ENCODE results near the gene CYTH4. TPM values are rescaled to one million over a fixed set of nuclear protein-coding genes. Genes with fewer than 3 reads are reported as not detected.

CYTH4 gene
- total and polyA plus RNA-seq, 2 donors (not counting 3 experiments of a cell fraction or from before 2014, with no cell fraction given): 0.06 TPM; not detected in 1

DNA sequence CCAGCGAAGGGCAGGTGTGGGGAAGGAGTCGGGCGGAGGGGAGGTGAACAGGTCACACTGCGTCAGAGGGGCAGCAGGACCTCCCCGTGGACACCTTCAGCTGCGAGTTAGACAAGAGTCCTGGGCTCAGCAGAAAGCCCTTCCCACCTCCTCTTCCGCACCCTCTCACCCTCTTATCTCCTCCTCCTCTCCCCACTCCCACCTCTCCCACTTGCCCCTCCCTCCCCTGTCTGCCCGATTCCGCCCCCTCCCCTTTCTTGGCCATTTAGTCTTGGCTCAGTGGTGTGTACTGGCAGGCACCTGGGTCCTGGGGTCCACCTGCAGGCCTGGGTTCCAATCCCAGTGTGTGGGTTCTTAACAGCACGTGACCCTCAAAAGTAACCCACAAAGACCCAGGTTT lies 37.2 kb downstream of the CYTH4 start:
- ChIA-PET POLR2A (no interaction called here), CTCF (interaction anchor here (1.2 to 8.5 kb wide), 4 partner anchors 15 to 137 kb away, joined by 3 to 168 read pairs (median 11); no protein-coding TSS in a partner anchor)
- H3K27me3 ChIP-seq (ENCODE audit: control insufficient read depth in 2 of 2, insufficient read depth in 2 of 2, low read length in 2 of 2): no peaks in the 10 kb centered on the region
- no peak overlapping the region for H3K4me2 ChIP-seq (ENCODE audit: insufficient read depth, low read length)
- no peak overlapping the region for H2AFZ ChIP-seq (ENCODE audit: low read depth, low read length)
- no peak overlapping the region for H3K27ac ChIP-seq (ENCODE audit: insufficient read depth, low read depth, low read length)
- no peak overlapping the region for H3K4me3 ChIP-seq (replicated peaks in 1 of 3; ENCODE audit: insufficient read depth in 1 of 3, low read depth in 1 of 3, low read length in 3 of 3)
- no peak overlapping the region for H3K9ac ChIP-seq (replicated peaks; ENCODE audit: extremely low read depth, insufficient read depth, low read length)
- dilution Hi-C loops (cut with MboI; ENCODE audit: extremely low pct_ligation_motif_present, low sequenced_read_pairs) (no loop called here), intact Hi-C loops (cut with micrococcal nuclease) (no loop called here)
- BruUV-seq (replicated peaks): no TSS peak
- H3K79me2 ChIP-seq (ENCODE audit: control insufficient read depth, insufficient read depth, low read length): no peaks in the 10 kb centered on the region
- no peak for TF ChIP-seq POLR2A (IDR thresholded peaks at IDR 0.05; ENCODE audit: low read depth, low read length)
- no peak for TF ChIP-seq EZH2 (IDR thresholded peaks at IDR 0.05; ENCODE audit: borderline replicate concordance, low read depth, low read length, severe bottlenecking)
- FAIRE-seq: no peak
- DNase-seq (ENCODE audit: low read depth, low spot score): no peak
- no peaks in the 10 kb centered on the region for H4K20me1 ChIP-seq (replicated peaks; ENCODE audit: control insufficient read depth, extremely low read depth, insufficient read depth, low read length)
- no peaks in the 10 kb centered on the region for H3K36me3 ChIP-seq (ENCODE audit: control insufficient read depth in 2 of 2, extremely low read depth in 1 of 2, insufficient read depth in 2 of 2, low read length in 2 of 2)
- H3K4me1 ChIP-seq (ENCODE audit: control insufficient read depth, extremely low read depth, insufficient read depth, low read length): peaks cover 14% of the 10 kb centered on the region
- H3K9me3 ChIP-seq (replicated peaks; ENCODE audit: control insufficient read depth, insufficient read depth, low read length): no peaks in the 10 kb centered on the region
- no peaks in the 10 kb centered on the region for H3K9me1 ChIP-seq (replicated peaks; ENCODE audit: control insufficient read depth, extremely low read depth, insufficient read depth, low read length)

DNA sequence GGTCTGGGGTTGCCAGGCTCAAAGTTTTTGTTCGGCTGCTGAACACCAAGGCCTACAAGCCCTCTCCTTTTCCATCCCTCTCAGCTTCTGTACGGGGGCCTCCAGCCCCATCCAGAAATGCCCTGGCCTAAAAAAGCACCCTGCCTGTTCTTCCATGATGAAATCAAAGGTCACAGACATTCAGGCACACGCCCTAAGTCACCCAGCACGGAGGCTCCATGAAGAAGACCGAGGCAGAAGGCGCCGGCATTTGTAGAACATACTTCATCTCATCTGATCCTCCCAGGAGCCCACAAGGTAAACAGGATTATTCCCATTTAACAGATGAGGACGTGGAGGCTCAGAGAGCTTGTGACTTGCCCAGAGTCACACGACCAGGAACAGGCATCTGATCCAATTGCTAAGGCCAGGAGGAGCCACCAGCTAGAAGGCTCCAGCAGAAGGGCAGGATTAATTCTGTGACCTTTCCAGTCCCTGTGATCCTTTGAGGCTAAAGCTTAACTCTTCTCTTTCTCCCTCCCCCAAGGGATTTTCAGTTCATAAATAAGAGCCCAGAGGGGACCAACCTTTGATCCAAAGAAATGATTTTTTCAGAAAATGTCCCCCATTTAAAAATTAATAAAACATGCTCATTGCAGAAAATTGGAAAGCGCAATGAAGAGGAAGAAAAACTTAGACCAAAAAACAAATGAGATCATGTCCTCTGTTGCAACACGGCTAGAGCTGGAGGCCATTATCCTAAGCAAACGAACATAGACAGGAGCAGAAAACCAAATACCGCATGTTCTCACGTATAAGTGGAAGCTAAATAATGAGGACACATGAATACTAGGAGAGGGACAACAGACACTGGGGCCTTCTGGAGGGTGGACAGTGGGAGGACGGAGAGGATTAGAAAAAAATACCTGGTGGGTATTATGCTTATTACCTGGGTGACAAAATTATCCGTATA lies 38.7 kb downstream of the CYTH4 start:
- ChIA-PET POLR2A (no interaction called here), CTCF (interaction anchor here (1.7 to 8.5 kb wide), 3 partner anchors 19 to 136 kb away, joined by 5 to 168 read pairs (median 14); no protein-coding TSS in a partner anchor)
- dilution Hi-C loops (cut with MboI; ENCODE audit: extremely low pct_ligation_motif_present, low sequenced_read_pairs) (no loop called here), intact Hi-C loops (cut with micrococcal nuclease) (no loop called here)
- no peak for TF ChIP-seq JUN (IDR thresholded peaks at IDR 0.05; ENCODE audit: borderline replicate concordance, insufficient read depth, insufficient read length, low read depth)
- no peak for TF ChIP-seq EZH2 (IDR thresholded peaks at IDR 0.05; ENCODE audit: borderline replicate concordance, low read depth, low read length, severe bottlenecking)
- no peak for TF ChIP-seq GATA2 (IDR thresholded peaks at IDR 0.05; ENCODE audit: insufficient read depth, insufficient read length, low read depth, low read length)
- TF ChIP-seq, protein P1, sequence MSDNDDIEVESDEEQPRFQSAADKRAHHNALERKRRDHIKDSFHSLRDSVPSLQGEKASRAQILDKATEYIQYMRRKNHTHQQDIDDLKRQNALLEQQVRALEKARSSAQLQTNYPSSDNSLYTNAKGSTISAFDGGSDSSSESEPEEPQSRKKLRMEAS (IDR thresholded peaks at IDR 0.05; ENCODE audit: insufficient read depth, insufficient read length): no peak
- no peak for DNase-seq (ENCODE audit: low read depth, low spot score)
- no peaks in the 10 kb centered on the region for H4K20me1 ChIP-seq (replicated peaks; ENCODE audit: control insufficient read depth, extremely low read depth, insufficient read depth, low read length)
- no peak overlapping the region for H3K4me2 ChIP-seq (ENCODE audit: insufficient read depth, low read length)
- no peak overlapping the region for H3K9ac ChIP-seq (replicated peaks; ENCODE audit: extremely low read depth, insufficient read depth, low read length)
- H3K27ac ChIP-seq (ENCODE audit: insufficient read depth, low read depth, low read length): no peak overlapping the region
- H3K36me3 ChIP-seq (ENCODE audit: control insufficient read depth in 2 of 2, extremely low read depth in 1 of 2, insufficient read depth in 2 of 2, low read length in 2 of 2): no peaks in the 10 kb centered on the region
- H3K79me2 ChIP-seq (ENCODE audit: control insufficient read depth, insufficient read depth, low read length): no peaks in the 10 kb centered on the region
- peaks cover 0 to 5% of the 10 kb centered on the region in 2 experiments for H3K27me3 ChIP-seq (ENCODE audit: control insufficient read depth in 2 of 2, insufficient read depth in 2 of 2, low read length in 2 of 2)
- H3K9me3 ChIP-seq (replicated peaks; ENCODE audit: control insufficient read depth, insufficient read depth, low read length): no peaks in the 10 kb centered on the region
- H3K4me1 ChIP-seq (ENCODE audit: control insufficient read depth, extremely low read depth, insufficient read depth, low read length): peaks cover 15% of the 10 kb centered on the region
- no peak for FAIRE-seq
- no peak overlapping the region for H3K4me3 ChIP-seq (replicated peaks in 1 of 3; ENCODE audit: insufficient read depth in 1 of 3, low read depth in 1 of 3, low read length in 3 of 3)
- H3K9me1 ChIP-seq (replicated peaks; ENCODE audit: control insufficient read depth, extremely low read depth, insufficient read depth, low read length): no peaks in the 10 kb centered on the region
- H2AFZ ChIP-seq (ENCODE audit: low read depth, low read length): no peak overlapping the region
- BruUV-seq (replicated peaks): no TSS peak

Measured in endothelial cell of umbilical vein (primary cell).